ENCODE data around the gene TALDO1.

- TF ChIP-seq CTCF (IDR thresholded peaks at IDR 0.05) (no peak), POLR2A (IDR thresholded peaks at IDR 0.05) (no peak), EP300 (IDR thresholded peaks at IDR 0.05) (no peak)
Measured at GRCh38 chr11:725624-726202, 21.6 kb upstream of the TALDO1 start.
